Measurements from ENCODE around the gene CCL21. TPM values are rescaled to one million over a fixed set of nuclear protein-coding genes. Genes with fewer than 3 reads are reported as not detected.

Gene CCL21
- total RNA-seq, 2 donors from 2014 or later: not detected

GRCh38 chr9:34690983-34691935 lies 18.7 kb downstream of the CCL21 start, which contains the start of gene CCL19:
Gene CCL19 (minus strand): TSS chr9:34691276. CDS start chr9:34691139, 137 bp downstream.
- H3K4me1 Mint-ChIP-seq: no peaks in the 10 kb centered on the region
- H3K36me3 Mint-ChIP-seq (ENCODE audit: low read depth): no peaks in the 10 kb centered on the region
- no peak within 1 kb of the TSS for H3K27ac Mint-ChIP-seq
- no peaks in the 10 kb centered on the region for H3K27me3 Mint-ChIP-seq
- no peak for ATAC-seq (replicated peaks)
- no peaks in the 10 kb centered on the region for H3K9me3 Mint-ChIP-seq
- no peak within 1 kb of the TSS for H3K4me3 Mint-ChIP-seq

GRCh38 chr9:34689512-34689911 lies 20.4 kb downstream of the CCL21 start:
- Mint-ChIP-seq H3K27me3 (no peaks in the 10 kb centered on the region), H3K9me3 (no peaks in the 10 kb centered on the region), H3K27ac (no peak overlapping the region), H3K36me3 (ENCODE audit: low read depth) (no peaks in the 10 kb centered on the region), H3K4me1 (no peaks in the 10 kb centered on the region), H3K4me3 (no peak overlapping the region)
- no peak for ATAC-seq (replicated peaks)

GRCh38 chr9:34689116-34689470 lies 20.8 kb downstream of the CCL21 start:
- H3K27ac Mint-ChIP-seq: no peak overlapping the region
- peaks cover 4% of the 10 kb centered on the region for H3K4me1 Mint-ChIP-seq
- H3K4me3 Mint-ChIP-seq: no peak overlapping the region
- no peak for ATAC-seq (replicated peaks)
- no peaks in the 10 kb centered on the region for H3K9me3 Mint-ChIP-seq
- H3K36me3 Mint-ChIP-seq (ENCODE audit: low read depth): no peaks in the 10 kb centered on the region
- no peaks in the 10 kb centered on the region for H3K27me3 Mint-ChIP-seq

- no peak for ATAC-seq (replicated peaks)
- no peak overlapping the region for H3K4me3 Mint-ChIP-seq
- no peak overlapping the region for H3K27ac Mint-ChIP-seq
These were observed 21.4 kb downstream of the CCL21 start for GRCh38 chr9:34688329-34689115.

GRCh38 chr9:34687276-34688030 lies 22.5 kb downstream of the CCL21 start:
- Mint-ChIP-seq H3K27me3 (no peaks in the 10 kb centered on the region), H3K4me1 (peaks cover 9% of the 10 kb centered on the region), H3K9me3 (no peaks in the 10 kb centered on the region), H3K4me3 (no peak overlapping the region), H3K27ac (no peak overlapping the region), H3K36me3 (ENCODE audit: low read depth) (no peaks in the 10 kb centered on the region)
- no peak for ATAC-seq (replicated peaks)

More at GRCh38 chr9:34688329-34689115, 21.4 kb downstream of the CCL21 start:
- Mint-ChIP-seq H3K27me3 (no peaks in the 10 kb centered on the region), H3K36me3 (ENCODE audit: low read depth) (no peaks in the 10 kb centered on the region), H3K9me3 (no peaks in the 10 kb centered on the region), H3K4me1 (peaks cover 9% of the 10 kb centered on the region)

- Mint-ChIP-seq H3K36me3 (ENCODE audit: low read depth) (no peaks in the 10 kb centered on the region), H3K27me3 (no peaks in the 10 kb centered on the region), H3K4me1 (peaks cover 9% of the 10 kb centered on the region), H3K27ac (no peak overlapping the region), H3K9me3 (no peaks in the 10 kb centered on the region), H3K4me3 (no peak overlapping the region)
- no peak for ATAC-seq (replicated peaks)
These were observed 23.2 kb downstream of the CCL21 start for GRCh38 chr9:34686732-34687131.

- Mint-ChIP-seq H3K27me3 (no peaks in the 10 kb centered on the region), H3K9me3 (no peaks in the 10 kb centered on the region), H3K4me1 (peaks cover 9% of the 10 kb centered on the region), H3K4me3 (no peak overlapping the region), H3K27ac (no peak overlapping the region), H3K36me3 (ENCODE audit: low read depth) (no peaks in the 10 kb centered on the region)
- ATAC-seq (replicated peaks): no peak
These were observed 23.7 kb downstream of the CCL21 start for GRCh38 chr9:34686231-34686630.

GRCh38 chr9:34685591-34685990 lies 24.3 kb downstream of the CCL21 start:
- Mint-ChIP-seq H3K27ac (peak overlapping the region; percentile 34), H3K36me3 (ENCODE audit: low read depth) (no peaks in the 10 kb centered on the region), H3K4me3 (no peak overlapping the region), H3K4me1 (peaks cover 9% of the 10 kb centered on the region), H3K27me3 (no peaks in the 10 kb centered on the region), H3K9me3 (no peaks in the 10 kb centered on the region)
- no peak for ATAC-seq (replicated peaks)

GRCh38 chr9:34684816-34685215 lies 25.1 kb downstream of the CCL21 start:
- Mint-ChIP-seq H3K4me3 (no peak overlapping the region), H3K4me1 (peaks cover 9% of the 10 kb centered on the region), H3K36me3 (ENCODE audit: low read depth) (no peaks in the 10 kb centered on the region), H3K9me3 (no peaks in the 10 kb centered on the region), H3K27me3 (no peaks in the 10 kb centered on the region), H3K27ac (peak overlapping the region; percentile 34)
- ATAC-seq (replicated peaks): no peak

- no peaks in the 10 kb centered on the region for H3K27me3 Mint-ChIP-seq
- H3K4me1 Mint-ChIP-seq: peaks cover 9% of the 10 kb centered on the region
- no peaks in the 10 kb centered on the region for H3K9me3 Mint-ChIP-seq
- H3K27ac Mint-ChIP-seq: peak overlapping the region; percentile 34
- H3K4me3 Mint-ChIP-seq: no peak overlapping the region
- peak; percentile 99 for ATAC-seq (replicated peaks)
- H3K36me3 Mint-ChIP-seq (ENCODE audit: low read depth): no peaks in the 10 kb centered on the region
These were observed 25.8 kb downstream of the CCL21 start for GRCh38 chr9:34684145-34684544.

GRCh38 chr9:34675869-34676268 lies 34.1 kb downstream of the CCL21 start:
- peaks cover 5% of the 10 kb centered on the region for H3K4me1 Mint-ChIP-seq
- H3K27ac Mint-ChIP-seq: no peak overlapping the region
- H3K36me3 Mint-ChIP-seq (ENCODE audit: low read depth): no peaks in the 10 kb centered on the region
- no peaks in the 10 kb centered on the region for H3K9me3 Mint-ChIP-seq
- no peaks in the 10 kb centered on the region for H3K27me3 Mint-ChIP-seq
- no peak overlapping the region for H3K4me3 Mint-ChIP-seq
- ATAC-seq (replicated peaks): no peak

GRCh38 chr9:34675048-34675714 lies 34.8 kb downstream of the CCL21 start:
- ATAC-seq (replicated peaks): peak; percentile 57
- Mint-ChIP-seq H3K27me3 (no peaks in the 10 kb centered on the region), H3K36me3 (ENCODE audit: low read depth) (no peaks in the 10 kb centered on the region), H3K9me3 (no peaks in the 10 kb centered on the region), H3K4me1 (peaks cover 5% of the 10 kb centered on the region), H3K4me3 (no peak overlapping the region), H3K27ac (no peak overlapping the region)

GRCh38 chr9:34674440-34674839 lies 35.5 kb downstream of the CCL21 start:
- no peak overlapping the region for H3K4me3 Mint-ChIP-seq
- H3K4me1 Mint-ChIP-seq: peaks cover 5% of the 10 kb centered on the region
- no peaks in the 10 kb centered on the region for H3K36me3 Mint-ChIP-seq (ENCODE audit: low read depth)
- H3K9me3 Mint-ChIP-seq: peaks cover 4% of the 10 kb centered on the region
- ATAC-seq (replicated peaks): no peak
- no peak overlapping the region for H3K27ac Mint-ChIP-seq
- no peaks in the 10 kb centered on the region for H3K27me3 Mint-ChIP-seq

GRCh38 chr9:34671307-34671706 lies 38.6 kb downstream of the CCL21 start:
- H3K9me3 Mint-ChIP-seq: peaks cover 11% of the 10 kb centered on the region
- no peak overlapping the region for H3K27ac Mint-ChIP-seq
- H3K36me3 Mint-ChIP-seq (ENCODE audit: low read depth): peaks cover 5% of the 10 kb centered on the region
- H3K4me1 Mint-ChIP-seq: peaks cover 5% of the 10 kb centered on the region
- ATAC-seq (replicated peaks): no peak
- H3K4me3 Mint-ChIP-seq: no peak overlapping the region
- no peaks in the 10 kb centered on the region for H3K27me3 Mint-ChIP-seq

All from activated T-helper 17 cell treated with anti-CD3 and anti-CD28 coated beads, Interleukin-2, amount 50 U/mL, for 72 hours (primary cell).